SK-N-SH treated with all-trans-retinoic acid at 6 μM for 48 hours (cell line): Measurements from ENCODE around the gene NFIX.

Experiments used
- TCF4 ChIP-seq: fragments of 250-450 bp; sonication (Bioruptor Pico); IDR thresholded peaks from 2 replicates; pipeline ENCODE4 v1.8.0; 2021; ENCODE audit warnings: mild to moderate bottlenecking, moderate library complexity, borderline replicate concordance
- TF ChIP-seq, protein P1 (sequence below): fragments of 250-450 bp; sonication (Bioruptor Pico); IDR thresholded peaks from 2 replicates; pipeline ENCODE4 v1.5.1; 2021; ENCODE audit warnings: mild to moderate bottlenecking, moderate library complexity

- TF ChIP-seq, protein P1, sequence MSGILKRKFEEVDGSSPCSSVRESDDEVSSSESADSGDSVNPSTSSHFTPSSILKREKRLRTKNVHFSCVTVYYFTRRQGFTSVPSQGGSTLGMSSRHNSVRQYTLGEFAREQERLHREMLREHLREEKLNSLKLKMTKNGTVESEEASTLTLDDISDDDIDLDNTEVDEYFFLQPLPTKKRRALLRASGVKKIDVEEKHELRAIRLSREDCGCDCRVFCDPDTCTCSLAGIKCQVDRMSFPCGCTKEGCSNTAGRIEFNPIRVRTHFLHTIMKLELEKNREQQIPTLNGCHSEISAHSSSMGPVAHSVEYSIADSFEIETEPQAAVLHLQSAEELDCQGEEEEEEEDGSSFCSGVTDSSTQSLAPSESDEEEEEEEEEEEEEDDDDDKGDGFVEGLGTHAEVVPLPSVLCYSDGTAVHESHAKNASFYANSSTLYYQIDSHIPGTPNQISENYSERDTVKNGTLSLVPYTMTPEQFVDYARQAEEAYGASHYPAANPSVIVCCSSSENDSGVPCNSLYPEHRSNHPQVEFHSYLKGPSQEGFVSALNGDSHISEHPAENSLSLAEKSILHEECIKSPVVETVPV, result no peak
- no peak for TF ChIP-seq TCF4
Observed at GRCh38 chr19:13025819-13026456, 30.7 kb downstream of the NFIX start.
